Measurements from ENCODE around the gene COL6A5.

COL6A5 gene

DNA sequence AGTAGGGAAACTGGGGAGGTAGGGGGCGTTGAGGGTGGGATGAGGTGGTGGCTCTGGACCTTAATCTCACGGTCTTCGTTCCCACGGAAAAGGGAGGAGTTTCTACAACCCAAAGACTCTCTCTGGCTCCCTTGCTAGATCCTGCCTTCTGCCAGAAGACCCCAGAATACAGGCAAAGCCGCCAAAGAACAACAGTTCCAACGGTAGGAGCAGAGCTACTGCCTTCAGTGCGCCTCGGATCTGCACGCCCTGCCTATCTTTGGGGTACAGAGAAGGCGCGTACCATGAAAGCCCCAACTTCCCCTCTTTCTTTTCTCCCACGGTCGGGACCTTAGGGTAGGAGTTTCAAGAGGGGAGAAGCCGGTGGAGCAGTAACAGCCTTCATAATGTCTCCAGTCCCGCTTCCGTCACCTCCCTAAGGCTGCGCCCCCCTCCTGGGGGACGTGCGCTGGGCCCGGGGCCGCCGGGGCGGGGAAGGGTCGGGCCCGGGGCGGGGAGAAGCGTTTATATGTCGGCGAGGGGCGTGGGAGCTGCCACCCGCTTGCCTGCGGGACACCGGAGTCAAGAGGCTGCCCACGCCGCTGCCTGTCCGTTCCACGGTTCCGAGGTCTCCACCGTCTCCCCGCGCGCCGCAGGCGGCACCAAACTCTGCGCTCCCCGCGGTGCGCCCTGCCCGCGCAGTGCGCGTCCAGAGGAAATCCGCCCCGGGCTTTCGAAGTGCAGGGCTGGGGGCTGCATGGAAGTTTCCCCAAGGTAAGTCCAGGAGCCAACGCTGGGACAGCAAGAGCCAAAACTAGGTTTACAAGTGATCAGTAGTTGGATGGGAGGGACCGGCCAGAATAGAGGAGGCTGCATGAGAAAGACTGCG lies 171.4 kb downstream of the COL6A5 start, which contains the start of gene COL6A6:
TSS of gene COL6A6 (plus strand) at position 533 of the 868 bp plus-strand sequence. CDS start 43,188 bp downstream, outside the sequence.
- DNase-seq (ENCODE audit: low read depth in 2 of 2), result no peak

- DNase-seq (ENCODE audit: low read depth in 2 of 2), result no peak
Measured at GRCh38 chr3:130517602-130518001, 172.1 kb downstream of the COL6A5 start.

DNA sequence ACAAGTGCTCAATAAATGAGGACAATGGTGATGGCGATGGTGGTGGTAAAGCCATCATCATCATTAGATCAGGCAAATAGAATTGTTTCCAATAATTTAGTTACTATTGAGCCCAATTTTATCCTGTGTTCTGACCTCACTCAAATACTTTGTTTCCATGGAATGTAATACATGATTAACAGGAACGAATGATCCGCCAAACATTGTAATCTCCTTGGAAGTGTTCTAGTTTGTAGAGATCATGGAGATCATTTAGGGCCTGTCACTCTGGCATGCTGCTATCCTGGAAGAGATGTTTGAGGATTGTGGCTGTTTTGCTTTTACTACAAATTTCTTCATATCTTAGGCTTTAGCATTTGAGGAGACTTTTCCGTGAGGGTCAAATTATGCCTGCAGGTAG lies 174.3 kb downstream of the COL6A5 start:
- DNase-seq (ENCODE audit: low read depth in 2 of 2), result no peak

- DNase-seq (ENCODE audit: low read depth in 2 of 2), result no peak
Measured at GRCh38 chr3:130522399-130522798, 176.9 kb downstream of the COL6A5 start.

DNA sequence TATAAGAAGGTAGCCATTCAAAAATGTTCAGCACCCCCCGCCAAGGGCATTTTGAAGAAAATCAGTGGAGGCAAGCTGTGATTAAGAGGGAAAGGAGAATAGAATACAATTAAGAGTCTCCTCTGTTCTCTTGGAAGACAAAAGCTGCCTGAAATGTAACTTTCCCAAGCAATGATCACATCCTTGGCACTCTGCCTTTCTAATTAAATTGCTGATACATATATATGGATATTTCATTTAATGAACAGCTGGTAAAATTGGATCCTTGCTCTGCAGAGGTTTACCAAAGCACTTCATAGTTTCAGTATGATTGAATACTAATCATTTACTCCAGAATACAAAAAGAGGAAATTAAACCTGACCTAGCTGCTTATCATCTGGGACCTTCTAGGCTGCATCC lies 182.0 kb downstream of the COL6A5 start:
- no peak for DNase-seq (ENCODE audit: low read depth in 2 of 2)

DNA sequence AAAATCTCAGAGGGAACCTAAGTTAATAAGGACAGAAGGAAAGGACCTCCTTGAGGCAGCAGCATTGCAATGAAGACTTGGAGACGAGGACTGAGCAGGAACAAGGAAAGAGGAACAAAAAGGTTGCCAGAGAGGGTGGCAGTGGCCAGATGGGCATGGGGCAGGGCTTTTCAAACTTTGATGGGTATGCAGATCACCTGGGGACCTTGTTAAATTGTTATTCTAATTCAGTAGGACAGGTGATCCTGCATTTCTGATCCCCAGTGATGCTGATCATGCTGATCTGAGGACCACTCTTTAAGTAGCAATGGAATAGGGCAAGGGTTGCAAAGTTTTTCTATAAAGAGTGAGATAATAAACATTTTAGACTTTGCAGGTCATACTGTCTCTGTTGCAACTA lies 182.6 kb downstream of the COL6A5 start:
- no peak for DNase-seq (ENCODE audit: low read depth in 2 of 2)

DNA sequence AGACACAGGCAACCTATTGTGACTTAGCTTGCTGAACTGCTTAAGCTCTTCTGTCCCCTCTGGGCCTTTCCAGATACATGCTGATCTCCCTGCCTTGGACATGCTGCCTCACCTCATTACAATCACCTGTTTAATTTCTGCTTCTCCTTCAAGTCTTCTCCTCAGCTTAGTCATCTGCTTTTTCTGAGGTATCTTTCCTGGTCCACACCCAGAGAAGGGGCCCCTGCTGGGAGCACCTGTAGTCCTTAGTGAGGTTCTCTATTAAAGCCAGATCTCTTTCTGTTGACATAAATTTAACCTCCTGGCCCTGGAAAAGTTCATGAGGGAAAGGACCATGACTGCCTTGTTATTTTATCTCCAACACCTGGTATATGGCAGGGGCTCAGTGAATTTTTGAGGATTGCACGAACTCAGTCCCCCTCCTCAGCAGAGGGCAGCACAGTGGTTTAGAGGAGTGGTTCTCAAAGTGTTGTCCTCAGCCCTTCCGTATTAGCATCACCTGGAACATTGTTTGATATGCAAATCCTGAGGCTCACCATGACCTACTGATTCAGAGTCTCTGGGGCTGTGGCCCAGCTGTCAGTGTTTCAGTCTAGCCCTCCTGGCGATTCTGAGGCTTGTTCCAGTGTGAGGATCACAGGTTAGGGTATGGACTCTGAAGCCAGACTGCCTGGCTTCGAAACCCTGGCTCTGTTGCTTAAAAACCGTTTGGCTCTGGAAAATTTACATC lies 184.2 kb downstream of the COL6A5 start:
- DNase-seq (ENCODE audit: low read depth in 2 of 2), result no peak

DNA sequence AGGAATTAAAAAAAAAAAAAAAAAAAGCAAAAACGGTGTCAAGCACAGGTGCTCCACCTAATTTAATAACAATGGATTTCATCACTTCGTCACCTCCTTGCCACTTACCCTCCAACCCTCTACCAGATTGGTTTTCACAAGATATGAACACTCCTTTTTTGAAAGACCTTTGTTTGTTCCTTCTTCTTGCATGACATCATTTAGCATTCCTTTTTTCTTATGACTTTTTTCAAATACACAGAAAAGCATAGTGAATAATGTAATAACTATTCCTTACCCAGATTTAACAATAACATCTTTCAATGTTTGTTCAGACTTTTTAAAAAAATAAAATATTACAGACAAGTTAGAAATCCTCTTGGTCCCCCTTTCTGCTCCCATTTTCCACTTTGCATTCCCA lies 187.8 kb downstream of the COL6A5 start:
- no peak for DNase-seq (ENCODE audit: low read depth in 2 of 2)

Measured in stimulated activated CD4-positive, alpha-beta T cell treated with anti-CD3 and anti-CD28 coated beads, Interleukin-1b, Interleukin-23, amount 100 ng/mL, for 4 hours (primary cell).